Pulmonary artery endothelial cell (primary cell): ENCODE measurements around the gene LRRC56. TPM values are rescaled to one million over a fixed set of nuclear protein-coding genes. Genes with fewer than 3 reads are reported as not detected.
"Not testable (repeated sequence)": the region's sequence is repeated elsewhere in the genome, so short reads cannot be mapped to it uniquely, and the experiment has no call there.

ENCODE experiments used
- DNase-seq: peaks from one replicate; pipeline ENCODE4 v3.0.0-alpha.2; 2011; ENCODE audit warnings: low read depth, low spot score
- total RNA-seq: library from RNA; depleted of rRNA; stranded (reverse); fragments of >200 nt; gene quantifications from 2 replicates; pipeline ENCODE4 v1.2.3, GENCODE V29; 2014

Gene LRRC56
- total RNA-seq, 1 donor from 2014 or later, result 0.40 TPM

DNA sequence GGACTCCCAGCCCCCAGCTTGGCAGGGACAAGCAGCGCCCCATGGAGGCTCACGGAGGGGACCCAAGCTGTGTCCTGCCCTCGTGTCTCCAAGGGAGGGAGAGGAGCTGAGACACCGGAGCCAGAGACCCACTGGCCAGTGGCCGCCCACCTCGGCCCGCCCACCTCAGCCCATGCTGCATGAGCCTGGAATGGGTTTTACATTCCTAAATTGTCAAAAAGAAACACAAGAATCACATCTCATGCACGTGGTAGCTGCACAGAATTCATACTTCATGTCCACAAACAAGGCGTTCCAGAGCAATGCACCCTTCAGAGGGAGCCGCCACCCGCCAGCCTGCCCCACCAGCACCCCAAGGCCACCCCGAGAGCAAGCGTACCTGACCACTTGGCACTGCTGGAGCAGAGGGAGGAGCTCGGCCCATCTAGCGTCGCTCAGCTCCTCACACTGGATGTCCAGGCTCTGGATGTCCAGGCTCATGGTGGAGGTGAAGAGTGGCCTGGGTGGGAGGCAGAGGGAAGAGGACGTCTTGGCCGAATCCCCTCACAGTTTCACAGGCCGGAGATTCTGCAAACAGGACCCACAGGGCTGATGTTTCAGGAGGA is 35.5 kb upstream of the LRRC56 start:
- no peak for DNase-seq

DNA sequence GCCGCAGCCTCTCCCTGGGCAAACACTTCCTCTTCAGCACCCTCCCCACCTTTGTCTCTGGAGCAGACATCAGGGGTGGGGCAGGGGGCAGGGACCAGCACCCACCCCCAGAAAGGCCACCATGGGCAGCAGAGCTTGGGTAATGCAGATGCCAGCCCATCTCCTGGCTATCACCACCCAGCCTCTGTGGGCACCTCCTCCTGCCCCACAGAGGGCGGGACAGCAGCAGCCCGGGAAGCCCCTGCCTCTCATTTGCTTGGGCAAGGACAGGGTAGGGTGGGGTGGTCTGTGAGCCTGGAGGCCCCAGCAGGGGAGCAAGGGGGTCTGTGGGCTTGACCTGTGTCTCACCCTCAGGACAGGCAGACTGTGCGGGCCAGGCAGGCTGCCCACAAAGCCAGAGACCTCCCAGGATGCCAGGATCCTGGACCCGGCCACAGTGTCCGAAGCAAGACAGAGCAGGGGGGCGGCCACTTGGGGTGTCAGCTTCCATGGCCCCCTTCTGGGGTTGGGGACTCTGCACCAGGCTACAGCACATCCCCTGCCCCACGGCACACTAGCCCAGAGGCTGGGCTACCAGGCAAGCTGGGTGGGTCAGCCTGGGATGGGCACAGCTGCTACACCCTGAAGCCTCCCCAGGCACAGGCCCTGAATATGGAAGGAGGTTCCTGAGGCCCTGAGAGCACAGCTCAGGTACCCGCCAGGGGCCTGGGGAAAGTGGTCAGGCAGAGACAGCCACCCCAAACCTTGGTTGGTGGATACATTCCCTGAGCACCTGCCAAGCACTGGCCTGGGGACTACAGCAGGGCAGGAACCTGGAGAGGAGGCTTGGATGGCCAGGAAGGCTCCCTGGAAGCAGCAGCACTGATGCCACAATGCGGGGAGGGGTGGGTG is 34.8 kb upstream of the LRRC56 start:
- DNase-seq, result no peak

DNA sequence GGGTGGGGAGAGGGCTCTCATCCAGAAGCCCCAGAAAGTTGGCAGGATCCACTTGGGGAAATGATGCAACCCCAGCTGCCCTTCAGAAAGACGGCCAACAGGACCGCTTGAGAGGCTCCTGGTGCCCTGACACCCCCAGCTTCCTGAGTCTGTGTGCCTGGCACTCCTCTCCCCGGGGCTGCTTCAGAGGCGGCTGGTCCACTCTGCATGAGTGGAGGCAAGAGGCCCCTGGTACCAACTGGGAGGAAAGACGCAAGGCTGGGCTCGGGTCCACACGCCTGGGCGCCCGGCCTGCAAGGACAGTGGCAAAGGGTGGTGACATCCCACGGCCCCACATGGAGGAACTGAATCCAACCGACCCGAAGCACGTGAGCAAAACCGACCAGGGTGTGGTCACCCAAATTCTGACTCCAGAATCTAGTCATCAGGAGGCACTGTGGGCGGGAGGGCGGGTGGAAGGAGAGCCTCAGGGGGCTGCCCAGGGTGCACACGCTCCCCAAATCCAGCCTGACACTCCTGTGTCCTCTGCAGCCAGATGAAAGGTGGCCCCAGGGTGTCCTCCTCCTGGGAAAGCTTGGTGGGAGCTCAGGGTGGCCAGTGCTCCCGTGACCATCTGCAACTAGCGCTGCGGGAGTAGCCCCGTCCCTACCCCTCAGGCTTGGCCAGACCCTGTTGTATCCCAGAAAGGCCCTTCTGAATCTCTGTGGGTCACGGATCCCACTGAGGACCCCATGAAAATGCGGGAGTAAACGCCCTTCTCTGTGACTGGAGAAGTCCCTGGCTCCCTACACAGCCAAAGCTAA is 33.9 kb upstream of the LRRC56 start:
- no peak for DNase-seq

DNA sequence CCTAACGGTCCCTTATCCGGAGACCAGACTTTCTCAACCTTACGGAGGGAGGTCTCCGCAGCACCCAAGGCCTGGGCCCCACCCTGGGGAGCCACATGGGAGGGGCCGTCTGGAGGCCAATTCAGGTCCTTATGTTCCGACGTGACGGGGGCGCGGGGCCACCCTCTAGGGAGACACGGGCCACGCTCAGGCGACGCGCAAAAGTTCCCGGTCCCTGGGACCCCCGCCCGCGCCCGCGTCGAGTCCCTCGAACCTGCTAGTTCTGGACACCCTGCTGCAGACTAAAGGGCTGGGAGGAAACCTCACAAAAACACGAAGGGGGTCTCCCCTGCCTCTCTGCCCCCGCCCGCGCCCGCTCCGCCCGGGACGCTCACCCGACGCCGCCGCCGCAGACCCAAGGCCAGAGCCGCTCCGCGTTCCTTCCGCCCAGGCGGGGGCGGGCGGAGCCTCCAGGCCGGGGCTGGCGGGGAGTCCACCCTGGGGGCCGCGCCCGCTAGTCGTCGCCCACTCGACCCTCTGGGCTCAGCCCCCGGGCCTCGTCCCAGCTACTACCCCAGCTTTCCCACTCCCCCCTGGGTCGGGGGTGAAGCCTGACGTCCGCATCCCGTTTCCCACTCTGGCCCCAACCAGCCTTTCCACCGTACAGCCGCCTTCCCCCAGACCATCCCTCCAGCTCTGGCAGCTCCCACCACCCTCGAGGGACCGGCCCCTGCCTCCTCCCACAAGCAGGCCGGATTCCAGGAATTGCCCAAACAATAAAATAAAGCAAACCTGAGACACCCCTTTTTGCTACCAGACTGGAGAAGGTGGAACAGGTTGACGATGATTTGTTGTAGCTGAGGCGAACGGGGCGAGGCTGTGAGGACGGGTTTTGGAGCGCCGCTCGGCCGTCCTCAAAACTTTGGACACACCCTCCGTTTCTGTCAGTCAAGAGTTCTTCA is 33.0 kb upstream of the LRRC56 start:
- no peak for DNase-seq

DNA sequence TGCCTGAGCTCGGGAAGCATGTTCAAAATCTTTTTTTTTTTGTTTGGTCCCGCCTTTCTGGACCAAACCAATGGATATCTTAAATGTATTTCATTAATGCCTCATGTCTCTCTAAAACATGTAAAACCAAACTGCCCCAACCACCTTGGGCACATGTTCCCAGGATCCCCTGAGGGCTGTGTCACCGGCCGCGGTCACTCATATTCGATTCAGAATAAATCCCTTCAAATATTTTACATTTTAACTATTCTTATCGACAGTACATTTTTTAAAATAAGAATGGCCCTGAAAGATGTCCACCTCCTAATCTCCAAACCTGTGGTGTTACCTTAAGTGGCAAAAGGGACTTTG is 32.4 kb upstream of the LRRC56 start:
- no peak for DNase-seq

DNA sequence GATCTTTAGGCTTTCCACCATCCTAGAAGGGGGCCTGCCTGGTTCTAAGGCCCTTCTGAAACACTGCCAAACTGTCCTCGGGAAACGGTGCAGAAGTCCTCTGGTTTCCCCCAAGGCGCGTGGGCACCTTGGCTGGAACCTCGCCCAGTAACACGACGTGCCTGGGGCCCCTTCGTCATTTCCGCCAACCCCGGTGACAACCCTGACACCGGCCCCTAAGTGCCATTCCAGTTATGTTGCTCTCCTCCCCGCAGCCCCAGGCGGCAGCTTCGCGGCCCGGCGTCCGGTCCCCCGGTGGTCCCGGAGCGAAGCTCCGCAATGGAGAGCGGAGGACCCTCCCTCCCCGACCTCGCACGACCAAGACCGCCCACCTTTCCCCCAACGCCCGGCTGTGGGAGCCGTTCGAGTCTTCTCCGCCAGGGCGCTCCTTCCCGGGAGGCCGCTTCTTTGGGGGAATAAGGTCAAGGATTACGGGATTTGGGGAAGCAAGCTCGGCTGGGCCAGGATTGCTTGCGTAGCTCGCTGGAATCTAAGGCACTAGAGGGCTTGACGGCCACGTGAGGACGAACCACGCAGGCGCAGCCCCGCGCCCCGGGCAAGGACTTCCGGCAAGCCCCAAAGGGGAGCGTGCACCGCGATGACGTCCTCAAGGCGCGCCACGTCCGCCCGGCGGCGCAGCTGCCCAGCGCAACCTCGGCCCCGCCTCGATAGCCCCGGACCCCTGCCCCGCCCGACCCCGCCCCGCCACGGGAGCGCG is 30.9 kb upstream of the LRRC56 start:
- DNase-seq, result peak; percentile 89

DNA sequence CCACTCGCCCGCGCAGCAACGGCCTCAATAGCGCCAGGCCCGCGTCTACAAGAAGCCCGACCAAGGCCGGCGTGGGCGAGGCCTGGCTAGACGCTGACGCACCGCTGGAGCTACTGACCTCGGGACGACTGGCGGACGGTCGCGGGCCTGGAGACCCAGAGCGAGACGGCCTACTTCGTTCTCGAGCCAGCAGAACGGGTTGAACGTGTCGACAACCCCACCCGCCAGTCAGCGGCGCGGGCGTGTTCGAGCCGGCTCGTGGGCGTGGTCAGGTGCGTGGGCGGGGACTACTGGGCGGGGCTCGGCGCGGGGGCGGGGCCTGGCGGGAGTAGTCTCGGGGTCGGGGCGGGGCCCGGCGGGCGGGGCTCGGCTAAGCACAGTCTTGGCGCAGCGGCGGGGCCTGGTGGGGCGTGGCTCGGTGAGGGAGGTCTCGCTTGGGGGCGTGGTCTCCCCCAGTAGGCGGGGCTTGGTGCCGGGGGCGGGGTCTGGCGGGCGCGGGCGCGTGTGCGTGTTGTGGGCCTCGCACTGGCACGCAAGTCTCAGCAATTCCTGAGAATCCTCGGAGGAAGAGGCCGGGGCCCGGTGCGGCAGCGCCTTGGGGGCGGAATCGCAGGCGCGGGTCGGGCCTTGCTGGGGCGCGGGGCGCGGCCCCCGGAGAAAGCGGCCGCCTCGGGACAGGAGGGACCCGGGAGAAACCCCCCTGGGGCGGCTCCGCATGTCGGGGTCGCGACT is 30.2 kb upstream of the LRRC56 start, which contains the start of gene RNH1:
TSS of gene RNH1 (minus strand) at position 248 of the 732 bp plus-strand sequence. CDS start 5,080 bp downstream, outside the sequence.
- peak; percentile 77 for DNase-seq

DNA sequence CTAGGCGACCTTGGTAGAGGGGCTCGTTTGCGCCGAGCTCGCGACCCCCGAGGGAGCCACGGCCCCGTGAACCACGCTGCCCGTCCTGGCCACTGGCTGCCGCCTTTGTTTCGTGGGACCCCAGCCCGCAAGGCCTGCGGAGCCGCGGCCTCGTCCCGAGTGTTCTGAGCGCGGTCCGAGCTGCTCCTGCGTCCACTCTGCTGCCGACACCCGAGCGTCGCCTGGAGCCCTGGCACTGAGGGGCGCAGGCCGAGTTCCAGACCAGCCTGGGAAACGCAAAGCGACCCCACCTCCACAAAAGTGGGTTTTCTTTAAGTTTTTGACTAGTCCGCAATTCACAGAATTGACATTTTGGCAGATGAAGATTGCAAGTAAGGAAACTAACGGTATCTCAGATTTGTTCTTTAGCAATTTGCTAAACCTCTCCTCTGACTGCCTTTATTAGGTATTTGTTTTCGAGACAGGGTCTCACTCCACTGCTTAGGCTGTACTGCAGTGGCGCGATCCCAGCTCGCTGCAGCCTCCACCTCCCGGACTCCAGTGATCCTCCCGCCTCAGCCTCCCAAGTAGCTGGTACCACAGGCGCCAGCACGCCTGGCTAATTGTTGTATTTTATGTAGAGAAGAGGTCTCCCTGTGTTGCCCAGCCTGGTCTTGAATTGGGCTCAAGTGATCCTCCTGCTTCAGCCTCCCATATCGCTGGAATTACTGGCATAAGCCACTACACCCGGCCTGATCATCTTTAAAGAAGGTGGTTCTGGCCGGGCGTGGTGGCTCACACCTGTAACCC is 29.4 kb upstream of the LRRC56 start:
- no peak for DNase-seq

DNA sequence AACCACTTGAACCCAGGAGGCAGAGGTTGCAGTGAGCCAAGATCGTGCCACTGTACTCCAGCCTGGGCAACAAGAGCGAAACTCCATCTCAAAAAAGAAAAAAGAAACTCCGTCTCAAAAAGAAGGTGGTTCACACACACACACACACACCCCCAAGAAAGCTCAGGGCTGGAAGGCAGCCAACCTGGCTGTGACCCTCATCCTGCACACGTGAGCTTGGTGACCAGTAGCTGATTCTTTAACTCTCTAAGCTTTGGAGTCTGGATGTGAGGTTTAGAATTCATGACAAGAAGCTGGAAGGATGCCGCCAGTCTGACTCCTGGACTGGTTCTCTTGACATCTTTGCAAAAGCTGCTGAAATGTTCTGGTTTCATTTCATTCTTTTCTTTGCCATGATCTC is 28.4 kb upstream of the LRRC56 start:
- DNase-seq, result no peak

DNA sequence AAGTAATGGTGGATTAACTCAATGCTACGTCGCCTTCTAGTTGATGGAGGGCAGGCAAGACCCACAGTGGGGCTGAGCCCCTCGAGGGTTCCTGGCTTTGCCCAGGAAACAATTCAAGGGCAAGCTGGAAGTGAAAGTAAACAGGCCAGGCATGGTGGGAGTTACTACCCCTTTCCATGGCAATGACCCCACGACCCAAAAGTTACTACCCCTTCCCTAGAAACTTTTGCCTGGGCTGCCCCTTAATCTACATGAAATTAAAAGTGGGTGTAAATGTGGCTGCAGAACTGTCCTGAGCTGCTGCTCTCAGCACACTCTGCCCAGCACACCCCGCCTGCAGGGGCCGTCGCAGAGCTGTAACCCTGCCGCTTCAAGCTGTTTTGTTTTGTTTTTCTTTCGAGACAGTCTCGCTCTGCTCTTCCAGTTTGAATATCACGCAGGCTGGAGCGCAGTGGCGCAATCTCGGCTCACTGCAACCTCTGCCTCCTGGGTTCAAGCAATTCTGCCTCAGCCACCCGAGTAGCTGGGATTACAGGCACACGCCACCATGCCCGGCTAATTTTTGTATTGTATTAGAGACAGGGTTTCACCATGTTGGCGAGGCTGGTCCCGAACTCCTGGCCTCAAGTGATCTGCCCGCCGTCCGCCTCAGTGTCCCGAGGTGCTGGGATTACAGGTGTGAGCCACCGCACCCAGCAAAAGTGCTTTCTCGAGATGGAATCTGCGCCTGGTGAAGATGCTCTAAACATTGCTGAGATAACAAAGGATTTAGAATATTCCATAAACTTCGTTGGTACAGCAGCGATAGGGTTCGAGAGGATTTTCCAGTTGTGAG is 24.3 kb upstream of the LRRC56 start:
- no peak for DNase-seq

DNA sequence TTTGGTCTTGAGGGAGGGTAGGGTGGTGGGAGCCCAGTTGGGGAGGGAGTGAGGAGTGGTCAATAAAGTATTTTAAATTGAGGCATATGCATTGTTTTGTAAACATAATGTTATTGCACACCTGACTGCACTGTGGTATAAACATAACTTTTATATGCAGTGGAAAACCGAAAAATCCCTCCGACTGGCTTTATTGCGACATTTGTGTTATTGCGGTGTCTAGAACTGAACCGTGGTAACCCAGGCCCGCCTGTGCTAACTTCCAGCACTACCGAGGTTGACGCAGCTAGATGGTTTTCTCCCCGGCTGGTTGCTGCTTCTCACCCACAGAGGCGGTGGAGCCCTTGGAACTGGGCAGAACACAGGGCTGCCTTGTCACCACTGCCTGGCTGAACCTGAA is 22.7 kb upstream of the LRRC56 start:
- no peak for DNase-seq

DNA sequence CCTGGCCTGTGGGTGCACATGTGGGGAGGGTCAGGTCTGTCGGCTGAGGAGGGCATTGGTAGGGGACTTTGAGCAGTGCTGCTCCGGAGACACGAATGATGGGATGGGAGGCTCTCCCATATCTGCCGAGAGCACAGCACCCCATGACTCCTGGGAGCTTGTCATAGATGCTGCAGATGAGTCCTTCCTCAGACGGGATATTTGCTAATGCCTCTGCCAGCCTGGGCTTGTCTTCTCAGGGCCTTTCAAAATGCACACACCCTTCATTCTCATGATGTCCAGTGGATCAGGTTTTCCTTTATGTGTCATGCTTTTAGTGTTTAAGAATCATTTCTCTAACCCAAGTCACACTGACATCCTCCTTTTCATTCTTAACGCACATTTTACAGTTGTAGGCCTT is 22.2 kb upstream of the LRRC56 start:
- no peak for DNase-seq

DNA sequence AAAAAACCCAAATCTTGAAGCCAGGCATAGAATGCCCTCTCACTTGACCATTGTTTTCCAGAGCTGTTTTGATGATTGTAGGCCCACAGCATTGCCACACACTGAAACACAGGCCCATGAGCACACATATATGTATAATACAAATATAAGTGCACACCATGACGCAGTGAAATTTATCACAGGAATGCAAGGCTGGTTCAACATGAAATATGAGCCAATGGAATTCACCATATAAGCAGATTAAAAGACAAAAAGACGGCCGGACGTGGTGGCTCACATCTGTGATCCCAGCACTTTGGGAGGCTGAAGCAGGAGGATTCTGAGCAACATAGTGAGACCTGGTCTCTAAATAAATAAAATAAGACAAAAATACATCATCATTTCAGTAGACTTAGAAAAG is 20.9 kb upstream of the LRRC56 start:
- DNase-seq, result no peak

DNA sequence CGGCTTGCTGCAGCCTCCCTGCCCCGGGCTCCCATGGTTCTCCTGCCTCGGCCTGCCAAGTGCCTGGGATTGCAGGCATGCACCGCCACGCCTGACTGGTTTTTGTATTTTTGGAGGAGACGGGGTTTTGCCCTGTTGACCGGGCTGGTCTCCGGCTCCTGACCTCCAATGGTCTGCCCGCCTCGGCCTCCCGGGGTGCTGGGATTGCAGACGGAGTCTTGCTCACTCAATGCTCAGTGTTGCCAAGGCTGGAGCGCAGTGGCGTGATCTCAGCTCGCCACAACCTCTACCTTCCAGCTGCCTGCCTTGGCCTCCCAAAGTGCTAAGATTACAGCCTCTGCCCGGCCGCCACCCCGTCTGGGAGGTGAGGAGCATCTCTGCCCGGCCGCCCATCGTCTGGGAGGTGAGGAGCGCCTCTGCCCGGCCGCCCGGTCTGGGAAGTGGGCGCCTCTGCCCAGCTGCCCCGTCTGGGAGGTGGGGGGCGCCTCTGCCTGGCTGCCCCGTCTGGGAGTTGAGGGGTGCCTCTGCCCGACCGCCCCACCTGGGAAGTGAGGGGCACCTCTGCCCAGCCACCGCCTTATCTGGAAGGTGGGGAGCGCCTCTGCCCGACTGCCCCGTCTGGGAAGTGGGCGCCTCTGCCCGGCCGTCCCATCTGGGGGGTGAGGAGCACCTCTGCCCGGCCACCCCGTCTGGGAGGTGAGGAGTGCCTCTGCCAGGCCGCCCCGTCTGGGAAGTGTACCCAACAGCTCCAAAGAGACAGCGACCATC is 20.2 kb upstream of the LRRC56 start:
- DNase-seq, result not testable (repeated sequence)

DNA sequence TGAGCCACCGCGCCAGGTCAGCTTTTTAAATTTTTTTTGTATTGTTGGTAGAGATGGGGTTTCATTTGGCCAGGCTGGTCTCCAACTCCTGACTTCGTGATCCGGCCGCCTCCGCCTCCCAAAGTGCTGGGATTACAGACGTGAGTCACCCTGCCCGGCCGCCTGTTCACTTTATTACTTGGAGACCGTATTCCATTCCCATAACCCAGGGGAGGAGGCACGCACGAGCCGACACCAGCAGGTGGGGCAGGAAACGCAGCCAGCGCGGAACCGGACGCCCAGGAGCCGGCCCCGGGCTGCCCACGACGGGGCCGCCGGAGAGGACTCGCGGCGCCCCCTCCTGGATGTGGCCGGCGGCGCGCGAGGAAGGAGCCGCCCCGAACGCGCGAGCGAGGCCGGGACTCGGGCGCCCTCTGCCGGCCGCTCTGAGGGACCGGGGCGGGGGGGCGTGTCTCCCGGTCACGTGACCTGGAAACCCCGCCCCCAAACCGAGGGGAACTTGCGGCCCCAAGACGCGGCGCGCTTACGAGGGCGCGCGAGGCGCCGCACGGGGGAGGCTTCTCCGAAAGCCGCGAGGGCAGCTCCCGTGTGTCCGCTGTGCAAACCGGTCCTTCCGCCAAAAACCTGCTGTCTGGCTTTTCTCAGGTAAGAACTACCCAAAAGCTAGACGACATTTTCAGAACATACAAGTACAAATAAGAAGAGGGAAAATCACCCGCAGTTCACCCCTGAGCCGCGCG is 18.7 kb upstream of the LRRC56 start:
- DNase-seq, result peak; percentile 78

DNA sequence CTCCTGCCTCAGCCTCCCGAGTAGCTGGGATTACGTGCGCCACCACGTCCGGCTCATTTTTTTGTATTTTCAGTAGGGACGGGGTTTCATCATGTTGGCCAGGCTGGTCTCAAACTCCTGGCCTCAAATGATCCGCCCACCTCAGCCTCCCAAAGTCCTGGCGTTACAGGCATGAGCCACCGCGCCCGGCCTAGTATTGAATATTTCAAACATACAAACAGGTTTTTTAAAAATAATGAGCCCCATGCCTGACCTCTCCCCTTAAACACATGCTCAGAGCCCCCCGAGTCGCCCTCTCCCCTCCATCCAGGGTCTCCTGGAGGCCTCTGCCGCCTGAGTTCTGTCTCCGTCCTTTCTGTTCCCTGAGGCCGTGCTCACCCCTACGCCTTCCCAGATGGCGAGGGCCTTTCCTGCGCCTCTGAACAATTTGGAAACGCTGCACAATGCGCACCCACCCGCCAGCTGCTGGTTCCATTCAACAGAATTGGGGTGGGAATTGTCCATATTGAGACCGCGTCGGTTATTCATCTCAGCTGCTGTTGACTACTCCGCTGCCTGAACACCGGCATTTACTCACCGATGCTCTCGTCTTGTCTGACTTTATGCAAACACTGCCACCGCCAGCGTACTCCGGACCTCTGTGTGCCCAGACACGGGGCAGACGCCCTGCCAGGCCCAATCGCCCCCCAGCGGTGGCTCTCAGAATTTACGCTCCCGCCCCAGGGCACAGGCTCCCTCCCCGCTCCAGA is 16.7 kb upstream of the LRRC56 start:
- no peak for DNase-seq
